ENCODE measurements around the gene AP2B1. TPM values are rescaled to one million over a fixed set of nuclear protein-coding genes. Genes with fewer than 3 reads are reported as not detected.

AP2B1 gene
- total RNA-seq, 1 experiment from 2014 or later = 217 TPM

DNA sequence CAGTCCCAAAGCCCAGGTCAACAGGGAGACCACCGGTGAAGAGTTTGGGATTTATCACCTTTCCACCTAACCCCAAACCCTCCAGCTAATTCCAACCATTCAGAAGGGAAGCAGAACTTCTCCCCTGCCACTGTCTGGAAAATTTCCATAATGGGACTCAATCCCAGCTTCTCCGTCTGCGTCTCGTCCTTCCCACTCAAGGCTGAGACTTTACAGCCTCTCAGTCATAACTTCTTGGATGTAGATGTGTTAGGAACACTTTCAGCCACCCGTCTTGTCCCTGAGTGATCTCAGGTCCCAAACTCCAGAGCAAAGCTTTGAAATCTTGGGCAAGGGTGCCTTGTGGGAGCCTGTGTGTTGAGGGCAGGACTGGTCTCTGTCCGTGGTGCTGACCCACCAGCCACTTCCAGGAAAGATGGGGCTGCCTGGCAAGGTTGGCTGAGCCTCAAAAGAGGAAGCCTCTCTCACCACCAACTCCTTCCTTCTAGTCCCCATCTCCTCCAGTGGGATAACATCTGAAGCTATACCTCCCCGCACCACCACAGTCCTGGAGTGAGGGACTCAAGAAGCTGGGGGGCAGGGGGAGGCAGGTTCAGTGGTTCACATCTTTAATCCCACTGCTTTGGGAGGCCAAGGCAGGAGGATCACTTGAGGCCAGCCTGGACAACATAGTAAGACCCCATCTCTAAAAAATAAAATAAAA, 156.7 kb downstream of the AP2B1 start:
- H3K4me3 Mint-ChIP-seq = no peak overlapping the region; a peak in 1 of 5 replicates

More for the DNA sequence above, 156.7 kb downstream of the AP2B1 start:
- no peak overlapping the region for H3K4me2 ChIP-seq (ENCODE audit: insufficient read depth, insufficient read length, low read length)
- H3K9ac ChIP-seq (ENCODE audit: extremely low read depth, insufficient read length, low read length) = no peak overlapping the region
- no peak overlapping the region for H2BK20ac ChIP-seq (ENCODE audit: low read depth, low read length, poor library complexity, severe bottlenecking)
- no peak overlapping the region for H3K18ac ChIP-seq (ENCODE audit: insufficient read length, low read depth, low read length)
- no peak overlapping the region for H2BK5ac ChIP-seq (ENCODE audit: insufficient read length, low read length)
- H3K36me3 Mint-ChIP-seq (ENCODE audit: insufficient read depth in 1 of 3, low read depth in 3 of 3) = no peaks in the 10 kb centered on the region; a peak in 1 of 7 replicates
- no peak overlapping the region for H4K8ac ChIP-seq (replicated peaks; ENCODE audit: insufficient read length, low read depth, low read length)
- H3K27me3 ChIP-seq (ENCODE audit: insufficient read depth, low read length) = peaks cover 19% of the 10 kb centered on the region; the same call in 1 of the 2 replicates
- no peak overlapping the region for H3T11ph ChIP-seq (ENCODE audit: low read length)
- no peak overlapping the region; a peak in 1 of 7 replicates for H3K27ac Mint-ChIP-seq
- H3K9me3 ChIP-seq (ENCODE audit: control insufficient read depth, low read depth, low read length) = no peaks in the 10 kb centered on the region
- TF ChIP-seq, protein P1, sequence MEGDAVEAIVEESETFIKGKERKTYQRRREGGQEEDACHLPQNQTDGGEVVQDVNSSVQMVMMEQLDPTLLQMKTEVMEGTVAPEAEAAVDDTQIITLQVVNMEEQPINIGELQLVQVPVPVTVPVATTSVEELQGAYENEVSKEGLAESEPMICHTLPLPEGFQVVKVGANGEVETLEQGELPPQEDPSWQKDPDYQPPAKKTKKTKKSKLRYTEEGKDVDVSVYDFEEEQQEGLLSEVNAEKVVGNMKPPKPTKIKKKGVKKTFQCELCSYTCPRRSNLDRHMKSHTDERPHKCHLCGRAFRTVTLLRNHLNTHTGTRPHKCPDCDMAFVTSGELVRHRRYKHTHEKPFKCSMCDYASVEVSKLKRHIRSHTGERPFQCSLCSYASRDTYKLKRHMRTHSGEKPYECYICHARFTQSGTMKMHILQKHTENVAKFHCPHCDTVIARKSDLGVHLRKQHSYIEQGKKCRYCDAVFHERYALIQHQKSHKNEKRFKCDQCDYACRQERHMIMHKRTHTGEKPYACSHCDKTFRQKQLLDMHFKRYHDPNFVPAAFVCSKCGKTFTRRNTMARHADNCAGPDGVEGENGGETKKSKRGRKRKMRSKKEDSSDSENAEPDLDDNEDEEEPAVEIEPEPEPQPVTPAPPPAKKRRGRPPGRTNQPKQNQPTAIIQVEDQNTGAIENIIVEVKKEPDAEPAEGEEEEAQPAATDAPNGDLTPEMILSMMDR (conservative IDR thresholded peaks at IDR 0.05) = no peak
- no peak overlapping the region for H2BK120ac ChIP-seq (ENCODE audit: low read depth, low read length, poor library complexity, severe bottlenecking)
- no peaks in the 10 kb centered on the region for H3K79me2 ChIP-seq (ENCODE audit: insufficient read depth, low read length)
- H2BK15ac ChIP-seq (ENCODE audit: low read depth, low read length) = no peak overlapping the region
- peaks cover 7 to 16% of the 10 kb centered on the region in 2 experiments for H3K4me1 Mint-ChIP-seq
- peaks cover 4% of the 10 kb centered on the region for H3K23me2 ChIP-seq (ENCODE audit: insufficient read length, low read depth, low read length, poor library complexity, severe bottlenecking)
- peak; percentile 75 for DNase-seq
- peaks cover 0 to 6% of the 10 kb centered on the region in 2 experiments; a peak in 2 of 5 replicates for H3K9me3 Mint-ChIP-seq
- H3K27ac ChIP-seq (ENCODE audit: insufficient read length, low read depth, low read length) = no peak overlapping the region
- H2AFZ ChIP-seq (ENCODE audit: low read length) = no peak overlapping the region
- no CpG with 5 or more reads among the region's 7 CpGs for WGBS (ENCODE audit: extremely low coverage, insufficient read length, low lambda C conversion rate)
- H3K23ac ChIP-seq (ENCODE audit: insufficient read length, low read depth, low read length) = no peak overlapping the region
- H3K56ac ChIP-seq (ENCODE audit: insufficient read length, low read depth, low read length) = no peak overlapping the region
- H2AK5ac ChIP-seq (ENCODE audit: insufficient read length, low read length) = no peak overlapping the region
- H3K14ac ChIP-seq (ENCODE audit: insufficient read depth, low read length) = no peak overlapping the region
- H2BK12ac ChIP-seq (ENCODE audit: insufficient read length, low read depth, low read length) = no peak overlapping the region
- no peaks in the 10 kb centered on the region for H4K20me1 ChIP-seq (ENCODE audit: control insufficient read depth, insufficient read depth, insufficient read length)
- H4K91ac ChIP-seq (ENCODE audit: insufficient read length, low read depth, low read length) = no peak overlapping the region
- peaks cover 59% of the 10 kb centered on the region for H3K27me3 Mint-ChIP-seq (ENCODE audit: low read depth)
- no peaks in the 10 kb centered on the region for H3K79me1 ChIP-seq (ENCODE audit: insufficient read depth, low read depth, low read length, poor library complexity, severe bottlenecking)
- no peak overlapping the region for H4K5ac ChIP-seq (ENCODE audit: insufficient read length, low read depth, low read length)
- no peaks in the 10 kb centered on the region for H3K4me1 ChIP-seq (ENCODE audit: insufficient read depth, low read length)
- H3K4ac ChIP-seq (ENCODE audit: low read depth, low read length) = no peak overlapping the region

All from H9 (cell line).